ENCODE data around the gene SLC29A4. TPM values are rescaled to one million over a fixed set of nuclear protein-coding genes. Genes with fewer than 3 reads are reported as not detected.
"Not testable (repeated sequence)": the region's sequence is repeated elsewhere in the genome, so short reads cannot be mapped to it uniquely, and the experiment has no call there.

SLC29A4 gene
- total RNA-seq, 1 donor from 2014 or later = 0.98 TPM

- no peak for DNase-seq
- no peak overlapping the region for H3K27ac ChIP-seq
These were observed 6.1 kb upstream of the SLC29A4 start for GRCh38 chr7:5276611-5277010.

GRCh38 chr7:5278766-5279165 is 4.0 kb upstream of the SLC29A4 start:
- Histone ChIP-seq H3K27ac (no peak overlapping the region), H3K9me3 (no peaks in the 10 kb centered on the region), H3K27me3 (peaks cover 6% of the 10 kb centered on the region), H3K36me3 (no peaks in the 10 kb centered on the region), H3K4me3 (no peak overlapping the region), H3K4me1 (peaks cover 5% of the 10 kb centered on the region)
- TF ChIP-seq CTCF (IDR thresholded peaks at IDR 0.05) = no peak
- ATAC-seq = no peak
- intact Hi-C loops (cut with DNase I) = no loop called here
- no peak for DNase-seq

More at GRCh38 chr7:5276611-5277010, 6.1 kb upstream of the SLC29A4 start:
- no peak for TF ChIP-seq CTCF (IDR thresholded peaks at IDR 0.05)
- Histone ChIP-seq H3K4me3 (no peak overlapping the region), H3K9me3 (no peaks in the 10 kb centered on the region), H3K36me3 (no peaks in the 10 kb centered on the region), H3K4me1 (no peaks in the 10 kb centered on the region), H3K27me3 (no peaks in the 10 kb centered on the region)
- no peak for ATAC-seq
- intact Hi-C loops (cut with DNase I) = no loop called here

GRCh38 chr7:5279734-5280133 is 3.0 kb upstream of the SLC29A4 start:
- ATAC-seq = no peak
- no peaks in the 10 kb centered on the region for H3K36me3 ChIP-seq
- intact Hi-C loops (cut with DNase I) = no loop called here
- no peak overlapping the region for H3K27ac ChIP-seq
- no peaks in the 10 kb centered on the region for H3K9me3 ChIP-seq
- no peak overlapping the region for H3K4me3 ChIP-seq
- H3K4me1 ChIP-seq = peaks cover 6% of the 10 kb centered on the region
- TF ChIP-seq CTCF (IDR thresholded peaks at IDR 0.05) = no peak
- peaks cover 13% of the 10 kb centered on the region for H3K27me3 ChIP-seq
- DNase-seq = no peak

GRCh38 chr7:5281598-5282500 is 894 bp upstream of the SLC29A4 start:
- H3K27ac ChIP-seq; DNase-seq; H3K36me3 ChIP-seq; intact Hi-C loops (cut with DNase I); H3K9me3 ChIP-seq; ATAC-seq; H3K4me1 ChIP-seq; H3K4me3 ChIP-seq: not testable (repeated sequence)
- peaks cover 13% of the 10 kb centered on the region for H3K27me3 ChIP-seq

- no peak overlapping the region for H3K27ac ChIP-seq
- TF ChIP-seq CTCF (IDR thresholded peaks at IDR 0.05) = no peak
- ATAC-seq = peak; percentile 18
These were observed 919 bp downstream of the SLC29A4 start for GRCh38 chr7:5283421-5284303.

More at GRCh38 chr7:5283421-5284303, 919 bp downstream of the SLC29A4 start:
- Histone ChIP-seq H3K4me3 (peak overlapping the region; percentile 42), H3K4me1 (peaks cover 6% of the 10 kb centered on the region), H3K36me3 (no peaks in the 10 kb centered on the region), H3K9me3 (no peaks in the 10 kb centered on the region), H3K27me3 (peaks cover 13% of the 10 kb centered on the region)
- no peak for DNase-seq
- intact Hi-C loops (cut with DNase I) = no loop called here

Measured in upper lobe of right lung (tissue), 1 donor.